Dermis microvascular lymphatic vessel endothelial cell (primary cell): ENCODE measurements around the gene AAK1. TPM values are rescaled to one million over a fixed set of nuclear protein-coding genes. Genes with fewer than 3 reads are reported as not detected.
"Not testable (repeated sequence)": the region's sequence is repeated elsewhere in the genome, so short reads cannot be mapped to it uniquely, and the experiment has no call there.

ENCODE experiments used
- DNase-seq, 2 donors: peaks; one replicate each; pipeline versions ENCODE4 v3.0.0 to v3.0.0-alpha.2; 2010; ENCODE audit warnings: low read depth in 2 of 2
- total RNA-seq: library from RNA; depleted of rRNA; stranded (reverse); fragments of >200 nt; gene quantifications from 2 replicates; pipeline ENCODE4 v1.2.1, GENCODE V29; 2014

Gene AAK1
- total RNA-seq, 1 donor from 2014 or later: 16.6 TPM

DNA sequence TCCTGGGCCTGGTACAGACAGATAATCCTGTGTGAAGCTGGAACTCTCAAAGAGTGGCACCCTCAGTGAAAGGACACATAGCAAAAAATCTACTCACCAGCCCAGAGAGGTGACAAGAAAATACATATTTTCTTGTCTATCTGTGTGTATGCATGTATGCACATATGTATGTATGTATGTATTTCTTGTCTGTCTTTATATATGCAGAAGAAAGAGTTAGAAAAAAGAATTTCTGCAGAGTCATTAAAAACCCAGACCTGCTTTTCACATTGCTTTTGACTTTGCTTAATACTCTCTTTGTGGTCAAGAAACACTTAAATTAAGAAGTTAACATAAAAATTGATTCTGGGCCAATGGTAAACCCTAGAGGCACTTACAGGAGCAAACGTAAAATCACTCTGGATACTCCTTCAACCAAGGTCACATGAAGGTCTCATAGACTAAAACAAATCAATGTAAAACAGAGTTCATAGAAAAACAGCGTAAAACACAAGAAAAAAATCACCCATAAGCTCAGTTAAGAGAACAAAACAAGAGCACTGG is 16.5 kb upstream of the AAK1 start:
- DNase-seq: no peak

GRCh38 chr2:69659349-69659748 is 15.8 kb upstream of the AAK1 start:
- no peak for DNase-seq

DNA sequence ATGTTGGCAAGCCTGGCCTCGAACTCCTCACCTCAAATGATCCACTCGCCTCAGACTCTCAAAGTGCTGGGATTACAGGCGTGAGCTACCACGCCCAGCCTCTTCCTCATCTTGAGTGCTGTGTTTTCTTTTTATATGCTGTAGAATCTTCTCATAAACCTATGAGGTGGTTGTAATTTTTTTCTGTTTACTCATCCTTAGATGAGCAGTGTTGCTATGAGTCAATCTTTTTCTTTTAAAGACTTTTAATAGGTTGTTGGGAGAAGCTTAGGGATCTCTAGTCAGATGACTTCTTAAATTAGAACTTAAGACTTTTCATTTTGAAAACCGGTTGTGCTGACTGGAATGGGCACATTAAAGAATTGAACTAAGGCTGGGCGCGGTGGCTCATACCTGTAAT is 8.7 kb upstream of the AAK1 start:
- DNase-seq: no peak

GRCh38 chr2:69647196-69647595 is 3.7 kb upstream of the AAK1 start:
- DNase-seq: not testable (repeated sequence)

- no peak for DNase-seq
These were observed 3.2 kb upstream of the AAK1 start for GRCh38 chr2:69646714-69647113.

GRCh38 chr2:69645921-69646320 is 2.4 kb upstream of the AAK1 start:
- no peak for DNase-seq

- DNase-seq: no peak
These were observed 1.5 kb upstream of the AAK1 start for GRCh38 chr2:69645031-69645431.

DNA sequence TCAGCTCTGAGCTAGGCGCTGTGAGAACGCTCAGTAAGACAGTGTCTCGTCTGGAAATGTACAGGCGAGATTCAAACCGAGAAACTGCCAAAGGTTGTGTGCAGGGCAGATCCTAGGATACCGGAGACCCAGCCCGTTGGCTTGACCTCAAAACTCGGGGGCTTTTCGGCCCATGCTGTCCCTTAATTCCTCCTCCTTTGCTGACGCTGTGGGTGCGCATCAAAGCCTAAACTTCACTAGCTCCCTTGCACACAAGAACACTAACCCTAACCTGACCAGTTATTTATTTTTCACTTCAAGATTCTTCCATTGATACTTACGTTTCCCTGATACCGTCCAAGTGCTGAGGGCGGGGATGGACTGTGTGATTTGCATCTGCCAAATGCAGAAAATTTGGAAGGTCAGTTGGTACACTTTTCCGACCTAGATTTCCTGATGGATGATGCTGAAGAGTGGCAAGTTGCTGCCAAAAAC is 1.0 kb upstream of the AAK1 start:
- DNase-seq: no peak

- DNase-seq: peak in 1 of 2 donors; percentile 80
These were observed 584 bp downstream of the AAK1 start for GRCh38 chr2:69642709-69643601.

GRCh38 chr2:69641887-69642708 is 1.4 kb downstream of the AAK1 start:
- DNase-seq: no peak

GRCh38 chr2:69641471-69641870 is 2.1 kb downstream of the AAK1 start:
- no peak for DNase-seq

- no peak for DNase-seq
These were observed 4.3 kb downstream of the AAK1 start for GRCh38 chr2:69639266-69639665.

- DNase-seq: no peak
These were observed 4.9 kb downstream of the AAK1 start for GRCh38 chr2:69638630-69639029.

DNA sequence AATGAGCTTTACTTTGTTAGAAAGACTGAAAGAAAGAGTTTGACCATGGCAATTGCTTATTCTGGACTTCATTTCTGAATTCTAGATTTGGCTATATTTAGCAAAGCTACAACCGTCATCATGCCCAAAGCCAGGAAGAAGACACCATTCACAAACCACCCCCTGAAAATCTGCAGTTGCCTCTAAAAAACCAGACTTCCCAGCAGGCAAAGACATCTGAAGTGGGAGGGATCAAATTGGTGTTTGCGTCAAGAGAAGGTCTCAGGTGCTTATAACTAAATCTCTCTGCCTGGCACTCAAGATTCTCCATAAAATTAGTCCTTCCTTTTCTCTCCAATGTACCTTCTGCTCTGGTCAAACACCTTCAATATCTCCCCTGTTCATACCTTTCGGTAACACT is 5.6 kb downstream of the AAK1 start:
- no peak for DNase-seq

GRCh38 chr2:69636395-69636794 is 7.1 kb downstream of the AAK1 start:
- no peak for DNase-seq

DNA sequence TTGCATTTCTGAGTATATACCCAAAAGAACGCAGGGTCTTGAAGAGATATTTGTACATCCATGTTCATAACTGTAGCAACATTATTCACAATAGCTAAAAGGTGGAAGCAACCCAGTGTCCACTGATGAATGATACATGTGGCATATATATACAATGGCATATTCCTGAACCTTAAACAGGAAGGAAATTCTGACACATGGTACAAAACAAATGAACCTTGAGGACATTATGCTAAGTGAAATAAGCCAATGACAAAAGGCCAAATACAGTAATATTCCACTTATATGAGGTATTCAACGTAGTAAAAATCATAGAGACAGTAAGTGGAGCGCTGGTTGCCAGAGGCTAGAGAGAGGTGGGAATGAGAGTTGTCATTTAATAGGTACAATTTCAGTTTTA is 8.1 kb downstream of the AAK1 start:
- DNase-seq: peak in 1 of 2 donors; percentile 69

DNA sequence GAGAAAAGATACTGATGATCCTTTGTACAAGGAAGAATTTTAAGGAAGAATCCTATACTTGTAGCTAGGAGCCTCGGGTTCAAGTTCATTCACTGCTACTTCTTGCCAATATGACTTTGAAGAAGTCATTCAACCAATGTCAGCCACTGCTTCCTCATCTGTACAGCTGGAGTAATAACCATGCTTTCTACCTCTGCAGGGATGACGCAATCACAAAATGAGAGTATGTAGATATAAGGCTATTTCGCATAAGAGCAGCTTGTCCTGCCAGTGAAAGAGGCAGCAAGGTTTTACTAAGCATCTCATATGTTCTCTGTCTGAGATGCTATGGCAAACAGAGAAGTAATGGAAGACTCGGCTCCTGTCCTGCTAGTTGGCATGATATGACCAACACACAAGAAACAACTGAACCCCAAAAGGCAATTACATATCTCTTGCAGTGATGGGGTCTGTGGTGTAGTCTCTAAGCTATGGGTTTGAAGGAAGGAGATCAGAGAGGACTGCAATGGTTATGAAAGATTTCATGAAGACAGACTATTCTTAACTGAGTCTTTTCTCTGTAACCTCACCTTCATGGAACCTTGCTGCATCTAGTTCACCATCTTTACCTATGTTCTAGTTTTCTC is 9.2 kb downstream of the AAK1 start:
- DNase-seq: no peak

DNA sequence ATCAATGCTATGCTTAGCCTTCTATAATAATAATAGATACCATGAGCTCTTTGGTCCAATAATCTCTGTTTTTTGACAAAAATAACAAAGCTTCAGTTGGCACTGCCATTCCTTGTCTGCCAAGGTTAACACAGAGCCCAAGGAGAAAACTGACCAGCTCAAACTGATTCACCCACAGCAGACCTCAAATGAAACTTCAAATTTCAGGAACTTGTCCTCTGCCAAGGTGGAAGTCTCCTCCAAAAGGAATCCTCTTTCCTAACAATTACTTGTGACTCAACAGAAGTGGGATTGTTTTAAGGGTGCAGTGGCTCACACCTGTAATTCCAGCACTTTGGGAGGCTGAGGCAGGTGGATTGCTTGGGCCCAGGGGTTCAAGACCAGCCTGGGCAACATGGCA is 12.1 kb downstream of the AAK1 start:
- DNase-seq: no peak

DNA sequence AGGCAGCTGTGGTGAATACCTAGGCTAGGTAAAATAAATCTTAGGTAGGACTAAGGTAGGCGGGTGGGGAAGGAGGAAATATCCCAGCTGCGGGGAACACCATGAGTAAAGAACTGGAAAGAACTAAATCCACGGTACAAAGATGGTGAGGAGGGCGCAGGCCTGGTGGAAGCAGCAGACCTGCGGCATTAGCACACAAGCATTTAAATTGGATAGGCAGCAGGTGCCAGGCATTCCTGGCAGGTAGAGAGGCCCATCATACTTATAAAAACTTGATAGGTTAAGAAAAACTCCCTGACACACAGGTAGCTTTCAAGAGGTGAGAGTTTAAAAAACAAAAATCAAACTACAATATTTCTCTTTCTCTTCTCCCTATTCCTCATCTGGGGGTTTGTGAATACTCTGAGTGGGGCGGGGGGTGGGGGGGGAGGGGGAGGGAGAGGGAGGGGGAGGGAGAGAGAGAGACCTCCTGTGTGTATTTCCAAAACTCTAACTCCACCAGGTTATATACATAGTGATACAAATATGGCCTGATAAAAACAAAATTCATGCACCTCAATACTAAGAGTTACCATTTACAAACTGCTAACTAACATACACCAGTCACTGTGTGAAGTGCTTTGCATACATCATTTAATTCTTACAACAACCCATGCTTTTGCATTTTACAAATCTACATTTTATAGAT is 13.5 kb downstream of the AAK1 start:
- DNase-seq: no peak

- DNase-seq: no peak
These were observed 15.1 kb downstream of the AAK1 start for GRCh38 chr2:69628325-69629021.
